ENCODE results near the gene NUDT13.

- TF ChIP-seq YY1 (IDR thresholded peaks at IDR 0.05; ENCODE audit: insufficient read depth, insufficient read length), result no peak
- TF ChIP-seq ZNF274 (IDR thresholded peaks at IDR 0.05; ENCODE audit: low read depth, low read length), result no peak
Observed at GRCh38 chr10:73161079-73161478, 50.8 kb downstream of the NUDT13 start.

All from NT2/D1 (cell line).